NCI-H1092 treated with DMSO at 0.1 percent for 48 hours (cell line): Measurements from ENCODE around the gene INTS2.
"Not testable (repeated sequence)": the region's sequence is repeated elsewhere in the genome, so short reads cannot be mapped to it uniquely, and the experiment has no call there.

Experiments used
- DNase-seq: peaks from one replicate; lab custom pipeline; 2025; lab: John Stamatoyannopoulos, UW

Gene INTS2

GRCh38 chr17:61822326-61823285 is 105.2 kb downstream of the INTS2 start:
- DNase-seq: no peak

- DNase-seq: no peak
Observed at GRCh38 chr17:61821655-61822054, 106.1 kb downstream of the INTS2 start.

- DNase-seq: not testable (repeated sequence)
Observed at GRCh38 chr17:61819265-61819664, 108.5 kb downstream of the INTS2 start.

- no peak for DNase-seq
Observed at GRCh38 chr17:61818225-61818624, 109.6 kb downstream of the INTS2 start.

- no peak for DNase-seq
Observed at GRCh38 chr17:61817452-61817851, 110.3 kb downstream of the INTS2 start.

GRCh38 chr17:61816538-61816937 is 111.2 kb downstream of the INTS2 start:
- DNase-seq: no peak

- no peak for DNase-seq
Observed at GRCh38 chr17:61815863-61816503, 111.8 kb downstream of the INTS2 start.
